Lung (tissue), 12 donors: Measurements from ENCODE around the gene NR6A1. TPM values are rescaled to one million over a fixed set of nuclear protein-coding genes. Genes with fewer than 3 reads are reported as not detected.

Source experiments
- ATAC-seq: fragments of 200-7000 bp; cut with Tn5 transposase; one replicate; pipeline ENCODE4 v1.9.1; 2020; ENCODE audit warnings: moderate number of reproducible peaks; ENCODE audit not compliant: insufficient read depth, low FRiP score
- DNase-seq, 3 donors: peaks; one replicate each; pipeline ENCODE4 v3.0.0-alpha.2; 2013 to 2017
- H3K27ac ChIP-seq, 2 donors: one replicate each; pipeline ENCODE4 v1.5.1; 2013; ENCODE audit warnings: mild to moderate bottlenecking in 2 of 2, moderate library complexity in 2 of 2, control low read depth in 1 of 2, inconsistent platforms in 1 of 2, low read depth in 1 of 2, low read length in 1 of 2
- H3K27me3 ChIP-seq, 3 donors: one replicate each; pipeline ENCODE4 v1.5.1; 2013; ENCODE audit warnings: low read length in 2 of 3; ENCODE audit not compliant: control insufficient read depth in 3 of 3, insufficient read depth in 3 of 3
- H3K36me3 ChIP-seq, 4 donors: one replicate each; pipeline ENCODE4 v1.5.1; 2013; ENCODE audit warnings: low read length in 4 of 4, mild to moderate bottlenecking in 1 of 4, moderate library complexity in 1 of 4; ENCODE audit not compliant: control insufficient read depth in 4 of 4, insufficient read depth in 4 of 4
- H3K4me1 ChIP-seq, 5 donors: one replicate each; pipeline ENCODE4 v1.5.1; 2013; ENCODE audit warnings: low read length in 5 of 5, mild to moderate bottlenecking in 2 of 5, moderate library complexity in 1 of 5; ENCODE audit not compliant: control insufficient read depth in 5 of 5, insufficient read depth in 5 of 5
- H3K4me3 ChIP-seq: one replicate; pipeline ENCODE4 v1.5.1; 2013; ENCODE audit warnings: mild to moderate bottlenecking, control low read depth, moderate library complexity
- H3K9ac ChIP-seq, 2 donors: one replicate each; pipeline ENCODE4 v1.5.1; 2013; ENCODE audit warnings: low read length in 2 of 2, control low read depth in 1 of 2; ENCODE audit not compliant: insufficient read depth in 1 of 2
- H3K9me3 ChIP-seq, 4 donors: one replicate each; pipeline ENCODE4 v1.5.1; 2013; ENCODE audit warnings: low read length in 3 of 4, mild to moderate bottlenecking in 1 of 4, moderate library complexity in 1 of 4; ENCODE audit not compliant: control insufficient read depth in 4 of 4, insufficient read depth in 3 of 4
- CTCF ChIP-seq: IDR thresholded peaks from 2 replicates; pipeline ENCODE4 v1.5.1; 2012; ENCODE audit warnings: mild to moderate bottlenecking; ENCODE audit errors: control extremely low read depth, extremely low read depth
- WGBS, 2 donors: extraction: QIAGEN DNeasy Blood & Tissue Kit; methylation state at CpG; one replicate each; pipeline ENCODE4 v1.1.7; 2013; 5-methylcytosine and 5-hydroxymethylcytosine counted together
- polyA plus RNA-seq, 2 donors: library from polyadenylated mRNA; stranded (reverse); fragments of 200-250 nt; gene quantifications; one replicate each; pipeline ENCODE4 v1.2.1, GENCODE V29; 2013
- total RNA-seq, 2 donors: library from RNA; depleted of rRNA in 1 of 2; stranded (reverse); fragments of >200 nt in 1 of 2; gene quantifications; one replicate each; pipeline ENCODE4 v1.2.1, GENCODE V29; 2014 to 2021
- donor health status: control.
- donor health status: control.
- donor health status: Bipolar disorder and iron deficiency.
- donor health status: healthy.
- donor health status: DM: yes; HTN: yes; CAD: no.

NR6A1 gene
- total and polyA plus RNA-seq, 4 donors = 0.94 to 4.0 (median 2.4) TPM

- ATAC-seq (no peak), DNase-seq (no peak)
- Histone ChIP-seq H3K27me3 (no peaks in the 10 kb centered on the region), H3K9ac (no peak overlapping the region), H3K27ac (no peak overlapping the region), H3K9me3 (no peaks in the 10 kb centered on the region), H3K4me1 (no peaks in the 10 kb centered on the region), H3K4me3 (no peak overlapping the region), H3K36me3 (no peaks in the 10 kb centered on the region)
- no peak for TF ChIP-seq CTCF
- 84 to 93% methylated on average over 5 of the region's 5 CpGs for WGBS, 2 donors
These were observed 27.3 kb downstream of the NR6A1 start for GRCh38 chr9:124743686-124744348.

GRCh38 chr9:124742940-124743339 is 28.2 kb downstream of the NR6A1 start:
- ATAC-seq = no peak
- no peak overlapping the region for H3K9ac ChIP-seq

GRCh38 chr9:124741662-124742061 is 29.4 kb downstream of the NR6A1 start:
- Histone ChIP-seq H3K27me3 (no peaks in the 10 kb centered on the region), H3K9me3 (no peaks in the 10 kb centered on the region), H3K4me1 (no peaks in the 10 kb centered on the region), H3K9ac (peak overlapping the region in 1 of 2 donors; percentile 0), H3K4me3 (no peak overlapping the region), H3K36me3 (no peaks in the 10 kb centered on the region), H3K27ac (no peak overlapping the region)
- 65 to 67% methylated on average over 4 of the region's 4 CpGs for WGBS, 2 donors
- ATAC-seq = no peak
- DNase-seq = no peak
- no peak for TF ChIP-seq CTCF

More at GRCh38 chr9:124742940-124743339, 28.2 kb downstream of the NR6A1 start:
- H3K9me3 ChIP-seq = no peaks in the 10 kb centered on the region
- H3K27me3 ChIP-seq = no peaks in the 10 kb centered on the region
- H3K4me3 ChIP-seq = no peak overlapping the region
- TF ChIP-seq CTCF = no peak
- no peak overlapping the region for H3K27ac ChIP-seq
- no peaks in the 10 kb centered on the region for H3K4me1 ChIP-seq
- no peak for DNase-seq
- H3K36me3 ChIP-seq = no peaks in the 10 kb centered on the region

GRCh38 chr9:124741149-124741548 is 30.0 kb downstream of the NR6A1 start:
- Histone ChIP-seq H3K9ac (no peak overlapping the region), H3K4me1 (no peaks in the 10 kb centered on the region), H3K27ac (no peak overlapping the region), H3K36me3 (no peaks in the 10 kb centered on the region), H3K4me3 (no peak overlapping the region), H3K27me3 (no peaks in the 10 kb centered on the region), H3K9me3 (no peaks in the 10 kb centered on the region)
- 94 to 96% methylated on average over 4 of the region's 4 CpGs for WGBS, 2 donors
- DNase-seq = no peak
- TF ChIP-seq CTCF = no peak
- ATAC-seq = no peak
